HEK293 (cell line): Measurements from ENCODE around the gene AKAP6.

Experiments used
- CTCF ChIA-PET: fragments of 350-600 bp; formaldehyde crosslinking; extraction: SDS; loops from one replicate; lab custom pipeline; 2021; ENCODE audit warnings: antibody characterized with exemption; lab: Yijun Ruan, JAX
- POLR2A ChIA-PET: fragments of 300-600 bp; formaldehyde crosslinking; extraction: SDS; loops from one replicate; lab custom pipeline; 2020; ENCODE audit warnings: antibody characterized with exemption, inconsistent platforms; lab: Yijun Ruan, JAX
- H3K27ac ChIP-seq: fragments of 200-500 bp; sonication (Bioruptor generic); 2 replicates; pipeline ENCODE4 v1.5.1; 2014; ENCODE audit warnings: low read depth, low read length, control low read depth, inconsistent platforms; ENCODE audit errors: extremely low read depth
- H3K36me3 ChIP-seq, 2 experiments: fragments of 200-500 bp in 1 of 2; sonication (Bioruptor generic) in 1 of 2; 1 replicate in 1 of 2; 2 replicates in 1 of 2; pipeline ENCODE4 v1.5.1; 2014 to 2017; ENCODE audit warnings: inconsistent platforms in 2 of 2, low read length in 2 of 2; ENCODE audit not compliant: control insufficient read depth in 2 of 2, insufficient read depth in 1 of 2
- H3K4me1 ChIP-seq: fragments of 200-500 bp; sonication (Bioruptor generic); 2 replicates; pipeline ENCODE4 v1.5.1; 2014; ENCODE audit warnings: mild to moderate bottlenecking, low read length, inconsistent platforms; ENCODE audit not compliant: control insufficient read depth, insufficient read depth
- H3K4me3 ChIP-seq: 2 replicates; pipeline ENCODE4 v1.5.1; 2011; ENCODE audit warnings: low read depth, mild to moderate bottlenecking, control low read depth, low read length, moderate library complexity
- H3K9me3 ChIP-seq: fragments of 200-500 bp; sonication (Bioruptor generic); 2 replicates; pipeline ENCODE4 v1.5.1; 2014; ENCODE audit warnings: low read depth, low read length, inconsistent platforms; ENCODE audit not compliant: control insufficient read depth, insufficient read depth
- CTCF ChIP-seq: fragments of 450-650 bp; formaldehyde crosslinking; IDR thresholded peaks from 2 replicates; pipeline ENCODE4 v1.5.1; 2016; ENCODE audit warnings: missing biosample characterization, missing genetic modification characterization
- OSR2 ChIP-seq: fragments of 450-650 bp; formaldehyde crosslinking; IDR thresholded peaks from 2 replicates; pipeline ENCODE4 v1.5.1; 2016; ENCODE audit warnings: missing biosample characterization, missing genetic modification characterization
- PRDM1 ChIP-seq: fragments of 450-650 bp; formaldehyde crosslinking; IDR thresholded peaks from 2 replicates; pipeline ENCODE4; 2016; ENCODE audit warnings: missing biosample characterization, missing genetic modification characterization
- PRDM4 ChIP-seq: fragments of 450-650 bp; formaldehyde crosslinking; IDR thresholded peaks from 2 replicates; pipeline ENCODE4 v1.5.1; 2017; ENCODE audit warnings: missing biosample characterization, missing genetic modification characterization
- SCRT1 ChIP-seq: fragments of 450-650 bp; formaldehyde crosslinking; IDR thresholded peaks from 2 replicates; pipeline ENCODE4 v1.5.1; 2016; ENCODE audit warnings: missing biosample characterization, missing genetic modification characterization, borderline replicate concordance
- SP2 ChIP-seq: fragments of 450-650 bp; formaldehyde crosslinking; IDR thresholded peaks from 2 replicates; pipeline ENCODE4 v1.5.1; 2016; ENCODE audit warnings: missing biosample characterization, missing genetic modification characterization
- SP7 ChIP-seq: fragments of 450-650 bp; formaldehyde crosslinking; IDR thresholded peaks from 2 replicates; pipeline ENCODE4 v1.5.1; 2016; ENCODE audit warnings: missing biosample characterization, missing genetic modification characterization
- ZBTB20 ChIP-seq: fragments of 450-650 bp; formaldehyde crosslinking; IDR thresholded peaks from 2 replicates; pipeline ENCODE4 v1.5.1; 2016; ENCODE audit warnings: missing biosample characterization, missing genetic modification characterization
- ZNF146 ChIP-seq: fragments of 450-650 bp; formaldehyde crosslinking; IDR thresholded peaks from 2 replicates; pipeline ENCODE4 v1.5.1; 2016; ENCODE audit warnings: missing biosample characterization, missing genetic modification characterization
- ZNF155 ChIP-seq: fragments of 450-650 bp; formaldehyde crosslinking; IDR thresholded peaks from 2 replicates; pipeline ENCODE4 v1.5.1; 2016; ENCODE audit warnings: missing biosample characterization, missing genetic modification characterization
- ZNF248 ChIP-seq: fragments of 450-650 bp; formaldehyde crosslinking; IDR thresholded peaks from 2 replicates; pipeline ENCODE4 v1.5.1; 2017; ENCODE audit warnings: missing biosample characterization, missing genetic modification characterization
- ZNF366 ChIP-seq: fragments of 450-650 bp; formaldehyde crosslinking; conservative IDR thresholded peaks from 2 replicates; pipeline ENCODE4 v1.5.1; 2016; ENCODE audit warnings: missing biosample characterization, missing genetic modification characterization
- ZNF404 ChIP-seq: fragments of 450-650 bp; formaldehyde crosslinking; IDR thresholded peaks from 2 replicates; pipeline ENCODE4 v1.5.1; 2017; ENCODE audit warnings: missing biosample characterization, missing genetic modification characterization
- ZNF416 ChIP-seq: fragments of 450-650 bp; formaldehyde crosslinking; IDR thresholded peaks from 2 replicates; pipeline ENCODE4 v1.5.1; 2016; ENCODE audit warnings: missing biosample characterization, missing genetic modification characterization
- ZNF423 ChIP-seq: fragments of 450-650 bp; formaldehyde crosslinking; IDR thresholded peaks from 2 replicates; pipeline ENCODE4 v1.5.1; 2016; ENCODE audit warnings: missing biosample characterization, missing genetic modification characterization
- ZNF488 ChIP-seq: fragments of 450-650 bp; formaldehyde crosslinking; IDR thresholded peaks from 2 replicates; pipeline ENCODE4 v1.5.1; 2016; ENCODE audit warnings: missing biosample characterization, missing genetic modification characterization
- ZNF529 ChIP-seq: fragments of 450-650 bp; formaldehyde crosslinking; IDR thresholded peaks from 2 replicates; pipeline ENCODE4 v1.5.1; 2017; ENCODE audit warnings: missing genetic modification characterization, missing biosample characterization; ENCODE audit not compliant: insufficient replicate concordance
- ZNF580 ChIP-seq: fragments of 450-650 bp; formaldehyde crosslinking; IDR thresholded peaks from 2 replicates; pipeline ENCODE4 v1.5.1; 2016; ENCODE audit warnings: missing biosample characterization, missing genetic modification characterization
- ZNF670 ChIP-seq: fragments of 450-650 bp; formaldehyde crosslinking; IDR thresholded peaks from 2 replicates; pipeline ENCODE4 v1.5.1; 2016; ENCODE audit warnings: missing biosample characterization, missing genetic modification characterization, low read depth
- ZNF677 ChIP-seq: fragments of 450-650 bp; IDR thresholded peaks from 2 replicates; pipeline ENCODE4 v1.5.0; 2018; ENCODE audit warnings: missing biosample characterization, mild to moderate bottlenecking, missing genetic modification characterization, moderate library complexity
- ZNF792 ChIP-seq: fragments of 450-650 bp; formaldehyde crosslinking; IDR thresholded peaks from 2 replicates; pipeline ENCODE4 v1.5.1; 2016; ENCODE audit warnings: missing biosample characterization, missing genetic modification characterization
- TF ChIP-seq, protein P1 (sequence below): fragments of 450-650 bp; formaldehyde crosslinking; IDR thresholded peaks from 2 replicates; pipeline ENCODE4 v1.5.0; 2017; ENCODE audit warnings: missing biosample characterization, missing genetic modification characterization, borderline replicate concordance
- TF ChIP-seq, protein P2 (sequence below): fragments of 450-650 bp; formaldehyde crosslinking; IDR thresholded peaks from 2 replicates; pipeline ENCODE4 v1.5.1; 2016; ENCODE audit warnings: missing biosample characterization, missing genetic modification characterization

AKAP6 gene

DNA sequence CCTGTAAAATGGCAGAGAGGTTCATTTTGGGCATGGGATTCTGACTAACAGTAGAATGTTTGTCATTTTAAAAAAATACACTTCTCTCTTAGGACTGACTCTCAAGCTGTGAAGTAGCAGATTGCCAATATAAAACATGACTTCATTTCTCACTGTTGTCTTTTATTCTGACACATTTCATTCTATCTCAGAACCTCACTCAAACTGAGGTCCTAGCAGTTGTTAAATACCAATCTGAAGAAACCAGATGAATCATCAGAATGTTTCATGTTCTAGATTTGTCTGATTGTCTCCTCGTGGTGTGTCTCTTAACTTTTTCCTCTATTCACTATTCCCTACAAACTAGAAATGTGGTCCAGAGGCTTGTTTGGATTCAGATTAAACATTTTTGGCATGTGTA is 333.1 kb downstream of the AKAP6 start:
- ChIA-PET CTCF (no interaction called here), POLR2A (no interaction called here)
- Histone ChIP-seq H3K4me1 (no peaks in the 10 kb centered on the region), H3K4me3 (no peak overlapping the region), H3K27ac (no peak overlapping the region), H3K9me3 (no peaks in the 10 kb centered on the region), H3K36me3 (no peaks in the 10 kb centered on the region)
- TF ChIP-seq ZNF366 (tag by site-specific recombination) = no peak
- no peak for TF ChIP-seq ZNF677 (tag by site-specific recombination)
- TF ChIP-seq, protein P1, sequence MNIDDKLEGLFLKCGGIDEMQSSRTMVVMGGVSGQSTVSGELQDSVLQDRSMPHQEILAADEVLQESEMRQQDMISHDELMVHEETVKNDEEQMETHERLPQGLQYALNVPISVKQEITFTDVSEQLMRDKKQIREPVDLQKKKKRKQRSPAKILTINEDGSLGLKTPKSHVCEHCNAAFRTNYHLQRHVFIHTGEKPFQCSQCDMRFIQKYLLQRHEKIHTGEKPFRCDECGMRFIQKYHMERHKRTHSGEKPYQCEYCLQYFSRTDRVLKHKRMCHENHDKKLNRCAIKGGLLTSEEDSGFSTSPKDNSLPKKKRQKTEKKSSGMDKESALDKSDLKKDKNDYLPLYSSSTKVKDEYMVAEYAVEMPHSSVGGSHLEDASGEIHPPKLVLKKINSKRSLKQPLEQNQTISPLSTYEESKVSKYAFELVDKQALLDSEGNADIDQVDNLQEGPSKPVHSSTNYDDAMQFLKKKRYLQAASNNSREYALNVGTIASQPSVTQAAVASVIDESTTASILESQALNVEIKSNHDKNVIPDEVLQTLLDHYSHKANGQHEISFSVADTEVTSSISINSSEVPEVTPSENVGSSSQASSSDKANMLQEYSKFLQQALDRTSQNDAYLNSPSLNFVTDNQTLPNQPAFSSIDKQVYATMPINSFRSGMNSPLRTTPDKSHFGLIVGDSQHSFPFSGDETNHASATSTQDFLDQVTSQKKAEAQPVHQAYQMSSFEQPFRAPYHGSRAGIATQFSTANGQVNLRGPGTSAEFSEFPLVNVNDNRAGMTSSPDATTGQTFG (tag by site-specific recombination) = no peak
- no peak for TF ChIP-seq SCRT1 (tag by site-specific recombination)

GRCh38 chr14:32666308-32666707 is 337.2 kb downstream of the AKAP6 start:
- no peaks in the 10 kb centered on the region for H3K9me3 ChIP-seq
- POLR2A ChIA-PET = no interaction called here
- no peak overlapping the region for H3K27ac ChIP-seq
- H3K4me1 ChIP-seq = no peaks in the 10 kb centered on the region
- no peaks in the 10 kb centered on the region for H3K36me3 ChIP-seq
- CTCF ChIA-PET = no interaction called here
- no peak overlapping the region for H3K4me3 ChIP-seq
- TF ChIP-seq, protein P2, sequence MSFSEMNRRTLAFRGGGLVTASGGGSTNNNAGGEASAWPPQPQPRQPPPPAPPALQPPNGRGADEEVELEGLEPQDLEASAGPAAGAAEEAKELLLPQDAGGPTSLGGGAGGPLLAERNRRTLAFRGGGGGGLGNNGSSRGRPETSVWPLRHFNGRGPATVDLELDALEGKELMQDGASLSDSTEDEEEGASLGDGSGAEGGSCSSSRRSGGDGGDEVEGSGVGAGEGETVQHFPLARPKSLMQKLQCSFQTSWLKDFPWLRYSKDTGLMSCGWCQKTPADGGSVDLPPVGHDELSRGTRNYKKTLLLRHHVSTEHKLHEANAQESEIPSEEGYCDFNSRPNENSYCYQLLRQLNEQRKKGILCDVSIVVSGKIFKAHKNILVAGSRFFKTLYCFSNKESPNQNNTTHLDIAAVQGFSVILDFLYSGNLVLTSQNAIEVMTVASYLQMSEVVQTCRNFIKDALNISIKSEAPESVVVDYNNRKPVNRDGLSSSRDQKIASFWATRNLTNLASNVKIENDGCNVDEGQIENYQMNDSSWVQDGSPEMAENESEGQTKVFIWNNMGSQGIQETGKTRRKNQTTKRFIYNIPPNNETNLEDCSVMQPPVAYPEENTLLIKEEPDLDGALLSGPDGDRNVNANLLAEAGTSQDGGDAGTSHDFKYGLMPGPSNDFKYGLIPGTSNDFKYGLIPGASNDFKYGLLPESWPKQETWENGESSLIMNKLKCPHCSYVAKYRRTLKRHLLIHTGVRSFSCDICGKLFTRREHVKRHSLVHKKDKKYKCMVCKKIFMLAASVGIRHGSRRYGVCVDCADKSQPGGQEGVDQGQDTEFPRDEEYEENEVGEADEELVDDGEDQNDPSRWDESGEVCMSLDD (tag by site-specific recombination) = no peak
- no peak for TF ChIP-seq ZNF416 (tag by site-specific recombination)
- no peak for TF ChIP-seq ZBTB20
- TF ChIP-seq ZNF580 (tag by site-specific recombination) = no peak
- TF ChIP-seq ZNF155 (tag by site-specific recombination) = no peak
- no peak for TF ChIP-seq SP7

DNA sequence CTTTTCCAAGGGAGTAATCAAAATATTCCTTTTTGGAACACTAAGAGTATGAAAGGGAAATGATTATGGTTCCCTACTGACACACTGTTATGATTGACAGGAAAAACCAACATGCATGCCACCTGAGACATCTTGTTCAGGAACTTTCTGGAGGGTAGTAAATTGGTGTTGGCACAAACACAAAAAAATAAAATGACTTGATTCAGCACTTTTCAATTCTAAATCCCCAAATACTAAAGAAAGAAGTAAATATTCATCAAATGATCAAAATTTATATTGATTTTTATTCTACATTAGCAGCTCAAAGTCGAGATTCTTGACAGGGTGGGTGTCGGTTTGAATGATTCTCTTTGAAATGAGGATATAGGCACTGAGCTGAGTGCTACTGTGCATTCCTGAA is 338.2 kb downstream of the AKAP6 start:
- CTCF ChIA-PET = interaction anchor here (0.7 kb wide), 1 partner anchor 726 kb away, joined by 4 read pairs; no protein-coding TSS in a partner anchor
- POLR2A ChIA-PET = no interaction called here
- Histone ChIP-seq H3K27ac (no peak overlapping the region), H3K9me3 (no peaks in the 10 kb centered on the region), H3K4me1 (no peaks in the 10 kb centered on the region), H3K36me3 (no peaks in the 10 kb centered on the region), H3K4me3 (no peak overlapping the region)
- TF ChIP-seq OSR2 (tag by site-specific recombination) = no peak
- no peak for TF ChIP-seq PRDM1 (tag by site-specific recombination)
- no peak for TF ChIP-seq ZNF792
- no peak for TF ChIP-seq PRDM4 (tag by site-specific recombination)
- no peak for TF ChIP-seq ZNF404
- TF ChIP-seq CTCF (tag by site-specific recombination) = no peak
- TF ChIP-seq ZNF529 (tag by site-specific recombination) = no peak
- TF ChIP-seq ZNF146 = no peak
- TF ChIP-seq ZNF670 (tag by site-specific recombination) = no peak
- TF ChIP-seq ZNF423 (tag by site-specific recombination) = no peak
- no peak for TF ChIP-seq ZNF248 (tag by site-specific recombination)
- no peak for TF ChIP-seq SP2 (tag by site-specific recombination)
- TF ChIP-seq ZNF488 (tag by site-specific recombination) = no peak
